GM18511 (cell line): ENCODE results near the gene HOXB5.

Experiments
- ATAC-seq: cut with Tn5 transposase; IDR thresholded peaks from one replicate; pipeline ENCODE4 v1.9.1; 2021; ENCODE audit warnings: mild to moderate bottlenecking, moderate library complexity; ENCODE audit not compliant: unreplicated experiment

HOXB5 gene

GRCh38 chr17:48617471-48618255, 24.1 kb upstream of the HOXB5 start:
- no peak for ATAC-seq

- ATAC-seq = no peak
These were observed 23.3 kb upstream of the HOXB5 start for GRCh38 chr17:48616717-48617470.

- ATAC-seq = no peak
These were observed 22.6 kb upstream of the HOXB5 start for GRCh38 chr17:48615963-48616716.

GRCh38 chr17:48615047-48615962, 21.7 kb upstream of the HOXB5 start, which contains the start of gene HOXB8:
TSS of gene HOXB8 (minus strand) at chr17:48615292. CDS start at chr17:48614704, 588 bp downstream.
- no peak for ATAC-seq

GRCh38 chr17:48613862-48614694, 20.5 kb upstream of the HOXB5 start:
- ATAC-seq = no peak

- peak; percentile 49 for ATAC-seq
These were observed 19.5 kb upstream of the HOXB5 start for GRCh38 chr17:48612854-48613691.

- no peak for ATAC-seq
These were observed 18.9 kb upstream of the HOXB5 start for GRCh38 chr17:48612456-48612853.

- no peak for ATAC-seq
These were observed 18.3 kb upstream of the HOXB5 start for GRCh38 chr17:48611681-48612455.

GRCh38 chr17:48611213-48611612, 17.6 kb upstream of the HOXB5 start:
- peak; percentile 23 for ATAC-seq

- peak; percentile 59 for ATAC-seq
These were observed 17.0 kb upstream of the HOXB5 start, which contains the start of gene HOXB7 for GRCh38 chr17:48610282-48611211. TSS of gene HOXB7 (minus strand) at chr17:48611017. CDS start at chr17:48610918, 99 bp downstream.

- no peak for ATAC-seq
These were observed 16.2 kb upstream of the HOXB5 start for GRCh38 chr17:48609759-48610281.

- no peak for ATAC-seq
These were observed 15.5 kb upstream of the HOXB5 start for GRCh38 chr17:48609033-48609432.

- no peak for ATAC-seq
These were observed 14.9 kb upstream of the HOXB5 start for GRCh38 chr17:48608494-48608834.

- no peak for ATAC-seq
These were observed 13.5 kb upstream of the HOXB5 start for GRCh38 chr17:48606892-48607614.

GRCh38 chr17:48605991-48606891, 12.7 kb upstream of the HOXB5 start:
- ATAC-seq = no peak
